ENCODE data around the gene LONRF2. TPM values are rescaled to one million over a fixed set of nuclear protein-coding genes. Genes with fewer than 3 reads are reported as not detected.

LONRF2 gene
- total RNA-seq, 2 donors from 2014 or later, result 15.7 to 19.2 TPM

GRCh38 chr2:100309311-100309710 lies 13.0 kb downstream of the LONRF2 start:
- intact Hi-C loops (cut with DNase I), result no loop called here
- DNase-seq (ENCODE audit: low spot score), result no peak

GRCh38 chr2:100303744-100304143 lies 18.6 kb downstream of the LONRF2 start:
- DNase-seq (ENCODE audit: low spot score), result no peak
- intact Hi-C loops (cut with DNase I), result no loop called here

- no peak for DNase-seq (ENCODE audit: low spot score)
- intact Hi-C loops (cut with DNase I), result no loop called here
Observed at GRCh38 chr2:100302585-100302892, 19.8 kb downstream of the LONRF2 start.

GRCh38 chr2:100301881-100302584 lies 20.3 kb downstream of the LONRF2 start:
- no peak for DNase-seq (ENCODE audit: low spot score)
- intact Hi-C loops (cut with DNase I), result no loop called here

- intact Hi-C loops (cut with DNase I), result no loop called here
- no peak for DNase-seq (ENCODE audit: low spot score)
Observed at GRCh38 chr2:100299548-100299947, 22.8 kb downstream of the LONRF2 start.

- intact Hi-C loops (cut with DNase I), result no loop called here
- no peak for DNase-seq (ENCODE audit: low spot score)
Observed at GRCh38 chr2:100297511-100297910, 24.8 kb downstream of the LONRF2 start.

- DNase-seq (ENCODE audit: low spot score), result no peak
- intact Hi-C loops (cut with DNase I), result no loop called here
Observed at GRCh38 chr2:100294162-100294497, 28.2 kb downstream of the LONRF2 start.

- intact Hi-C loops (cut with DNase I), result no loop called here
- DNase-seq (ENCODE audit: low spot score), result no peak
Observed at GRCh38 chr2:100293341-100294161, 28.8 kb downstream of the LONRF2 start.

GRCh38 chr2:100292022-100292580 lies 30.2 kb downstream of the LONRF2 start:
- no peak for DNase-seq (ENCODE audit: low spot score)
- intact Hi-C loops (cut with DNase I), result no loop called here

- no peak for DNase-seq (ENCODE audit: low spot score)
- intact Hi-C loops (cut with DNase I), result no loop called here
Observed at GRCh38 chr2:100291152-100291970, 30.9 kb downstream of the LONRF2 start.

GRCh38 chr2:100290718-100291151 lies 31.6 kb downstream of the LONRF2 start:
- intact Hi-C loops (cut with DNase I), result no loop called here
- no peak for DNase-seq (ENCODE audit: low spot score)

GRCh38 chr2:100289020-100289419 lies 33.3 kb downstream of the LONRF2 start:
- DNase-seq (ENCODE audit: low spot score), result no peak
- intact Hi-C loops (cut with DNase I), result no loop called here

GRCh38 chr2:100286318-100286717 lies 36.0 kb downstream of the LONRF2 start:
- intact Hi-C loops (cut with DNase I), result no loop called here
- no peak for DNase-seq (ENCODE audit: low spot score)

GRCh38 chr2:100285691-100286090 lies 36.6 kb downstream of the LONRF2 start:
- no peak for DNase-seq (ENCODE audit: low spot score)
- intact Hi-C loops (cut with DNase I), result no loop called here

- intact Hi-C loops (cut with DNase I), result no loop called here
- DNase-seq (ENCODE audit: low spot score), result no peak
Observed at GRCh38 chr2:100285011-100285410, 37.3 kb downstream of the LONRF2 start.

GRCh38 chr2:100283724-100284501 lies 38.4 kb downstream of the LONRF2 start:
- intact Hi-C loops (cut with DNase I), result no loop called here
- no peak for DNase-seq (ENCODE audit: low spot score)

- intact Hi-C loops (cut with DNase I), result no loop called here
- no peak for DNase-seq (ENCODE audit: low spot score)
Observed at GRCh38 chr2:100281521-100282438, 40.5 kb downstream of the LONRF2 start.
